ENCODE data around the gene PARS2. TPM values are rescaled to one million over a fixed set of nuclear protein-coding genes. Genes with fewer than 3 reads are reported as not detected.
A peak's percentile ranks its signal among the peaks of the same experiment; 100 is the strongest.

Gene PARS2
- polyA plus RNA-seq (2011; rRNA removed) (2.3 and 3.7 TPM in 2 replicates), polyA plus RNA-seq (2017; fragmentation: RNase III; extraction: RNeasy Plus Mini Kit Qiagen cat#74134 plus additional on column Dnase treatment) (2.8 to 2.9 TPM (median 2.9 TPM) in 3 replicates), polyA minus RNA-seq (2011; rRNA and poly(A)+ RNA removed) (6.2 and 7.4 TPM in 2 replicates)
- polyA plus RNA-seq (2012; cell fraction: cytosol; rRNA removed): 1.2 and 1.6 TPM in 2 replicates
- 1.2 and 1.5 TPM in 2 replicates for polyA plus RNA-seq (2012; cell fraction: nucleus; rRNA removed)

DNA sequence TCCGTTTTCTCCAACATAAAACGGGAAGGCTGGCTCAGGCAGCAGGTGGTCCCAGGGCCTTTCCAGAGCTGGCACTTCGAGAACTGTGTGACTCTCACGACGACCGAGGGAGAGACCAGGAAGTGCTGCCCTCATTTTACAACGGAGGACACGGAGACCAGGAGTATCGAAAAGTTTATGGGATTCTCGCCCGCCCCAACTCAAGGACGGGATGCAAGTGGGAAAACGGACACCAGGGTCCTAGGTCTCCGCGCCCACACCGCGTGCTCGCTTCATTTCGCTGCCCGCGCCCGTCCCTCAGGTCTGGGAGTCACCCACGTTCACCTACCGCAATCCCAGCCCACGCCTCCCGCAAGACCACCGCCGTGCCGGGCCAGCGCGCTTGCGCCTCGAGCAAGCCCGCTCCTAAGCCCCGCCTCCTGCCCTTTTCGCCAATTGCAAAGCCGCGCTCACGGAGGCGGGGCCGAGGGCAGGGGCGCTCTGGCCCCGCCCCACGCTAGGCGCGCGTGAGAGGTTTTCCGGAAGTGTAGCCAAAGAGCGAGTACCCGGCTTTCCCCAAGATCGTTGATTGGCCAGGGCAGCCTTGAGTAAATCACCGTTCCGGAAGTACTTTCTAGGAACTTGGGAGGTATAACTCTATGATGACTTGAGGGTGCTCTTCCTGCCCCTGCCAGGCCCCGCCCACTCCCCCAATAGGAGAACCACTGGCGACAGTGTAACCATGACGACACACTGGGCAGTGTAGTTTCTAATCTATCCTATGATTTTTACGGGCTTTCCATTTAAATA is at the start of gene PARS2:
Gene PARS2, minus strand, starts transcription at position 391 of the 789 bp plus-strand sequence. CDS start 5,362 bp downstream, outside the sequence.
- Histone ChIP-seq H3K27ac (peak within 1 kb of the TSS; percentile 81 to 89), H3K4me2 (peak within 1 kb of the TSS; percentile 88), H3K4me3 (peak within 1 kb of the TSS; percentile 70), H3K9me3 (no peaks in the 10 kb centered on the region), H3K4me1 (no peaks in the 10 kb centered on the region)
- ChIA-PET POLR2A (no interaction called here), CTCF (interaction anchor here (1.0 kb wide), 1 partner anchor 9 kb away, joined by 3 read pairs; no protein-coding TSS in a partner anchor)
- TF ChIP-seq JUN (IDR thresholded peaks at IDR 0.05) (peak; percentile 26 to 39; a peak in 2 of 5 replicates), CBX8 (IDR thresholded peaks at IDR 0.05) (no peak), MAFK (IDR thresholded peaks at IDR 0.05; ENCODE audit: partially characterized antibody) (no peak), MYC (IDR thresholded peaks at IDR 0.05; ENCODE audit: borderline replicate concordance, low read length) (0 out of 2 replicates have a peak, but pooled peaks have one; percentile 28), PHF8 (IDR thresholded peaks at IDR 0.05; ENCODE audit: borderline replicate concordance, low read depth) (peak; percentile 61; the same call in 1 of the 2 replicates), CEBPB (IDR thresholded peaks at IDR 0.05) (peak in 1 of 2 experiments; percentile 9; a peak in 1 of 4 replicates), ZSCAN20 (CRISPR knock-in tag; IDR thresholded peaks at IDR 0.05) (no peak), POLR2A (IDR thresholded peaks at IDR 0.05; ENCODE audit: low read length) (peak; percentile 84)
- TF ChIP-seq, protein P1, sequence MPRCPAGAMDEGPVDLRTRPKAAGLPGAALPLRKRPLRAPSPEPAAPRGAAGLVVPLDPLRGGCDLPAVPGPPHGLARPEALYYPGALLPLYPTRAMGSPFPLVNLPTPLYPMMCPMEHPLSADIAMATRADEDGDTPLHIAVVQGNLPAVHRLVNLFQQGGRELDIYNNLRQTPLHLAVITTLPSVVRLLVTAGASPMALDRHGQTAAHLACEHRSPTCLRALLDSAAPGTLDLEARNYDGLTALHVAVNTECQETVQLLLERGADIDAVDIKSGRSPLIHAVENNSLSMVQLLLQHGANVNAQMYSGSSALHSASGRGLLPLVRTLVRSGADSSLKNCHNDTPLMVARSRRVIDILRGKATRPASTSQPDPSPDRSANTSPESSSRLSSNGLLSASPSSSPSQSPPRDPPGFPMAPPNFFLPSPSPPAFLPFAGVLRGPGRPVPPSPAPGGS (IDR thresholded peaks at IDR 0.05): peak; percentile 72; the same call in 1 of the 3 replicates
- TF ChIP-seq, protein P2, sequence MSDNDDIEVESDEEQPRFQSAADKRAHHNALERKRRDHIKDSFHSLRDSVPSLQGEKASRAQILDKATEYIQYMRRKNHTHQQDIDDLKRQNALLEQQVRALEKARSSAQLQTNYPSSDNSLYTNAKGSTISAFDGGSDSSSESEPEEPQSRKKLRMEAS (IDR thresholded peaks at IDR 0.05): peak; percentile 72
- DNase-seq (ENCODE audit: low read depth in 1 of 2, low spot score in 1 of 2) (peak; percentile 90 to 98), ATAC-seq (peak; percentile 91 to 97), FAIRE-seq (no peak)
- WGBS (ENCODE audit: missing lambda C conversion rate): 3% methylated on average over 16 of the region's 57 CpGs

DNA sequence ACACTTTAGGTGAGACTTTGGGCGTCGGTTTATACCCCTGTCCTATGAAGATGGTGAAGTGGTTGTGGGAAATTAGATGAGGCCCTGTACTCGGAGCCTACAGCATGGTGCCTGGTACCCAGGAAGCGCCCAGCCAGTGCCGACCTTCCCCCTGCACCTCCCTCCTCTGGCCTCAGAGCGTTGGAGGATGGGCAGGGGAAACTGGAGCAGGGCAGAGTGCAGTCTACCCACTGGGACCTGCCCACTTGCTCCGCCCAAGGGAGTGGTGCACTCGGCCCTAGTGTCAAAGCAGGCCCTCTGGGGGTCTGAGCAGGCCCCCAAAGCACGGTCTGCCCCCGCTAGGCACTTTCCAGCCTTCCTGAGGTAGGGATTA is 49.8 kb upstream of the PARS2 start:
- CTCF ChIA-PET: interaction anchor here (1.4 kb wide), 1 partner anchor 19 kb away, joined by 3 read pairs; no protein-coding TSS in a partner anchor
- WGBS (ENCODE audit: missing lambda C conversion rate): 61% methylated on average over 8 of the region's 10 CpGs
- POLR2A ChIA-PET: no interaction called here
- DNase-seq (ENCODE audit: low read depth in 1 of 2, low spot score in 1 of 2) (no peak), ATAC-seq (no peak), FAIRE-seq (no peak)
- Histone ChIP-seq H3K4me1 (peaks cover 10% of the 10 kb centered on the region), H3K4me3 (no peak overlapping the region), H3K9me3 (no peaks in the 10 kb centered on the region), H3K27ac (no peak overlapping the region), H3K4me2 (no peak overlapping the region)
- TF ChIP-seq NPAS2 (CRISPR knock-in tag; IDR thresholded peaks at IDR 0.05; ENCODE audit: borderline replicate concordance) (no peak), HDAC2 (IDR thresholded peaks at IDR 0.05) (no peak), RNF2 (IDR thresholded peaks at IDR 0.05; ENCODE audit: borderline replicate concordance, low read depth) (no peak), RFX5 (IDR thresholded peaks at IDR 0.05) (no peak), ZFP36 (IDR thresholded peaks at IDR 0.05; ENCODE audit: borderline replicate concordance, partially characterized antibody) (no peak)
- TF ChIP-seq, protein P3, sequence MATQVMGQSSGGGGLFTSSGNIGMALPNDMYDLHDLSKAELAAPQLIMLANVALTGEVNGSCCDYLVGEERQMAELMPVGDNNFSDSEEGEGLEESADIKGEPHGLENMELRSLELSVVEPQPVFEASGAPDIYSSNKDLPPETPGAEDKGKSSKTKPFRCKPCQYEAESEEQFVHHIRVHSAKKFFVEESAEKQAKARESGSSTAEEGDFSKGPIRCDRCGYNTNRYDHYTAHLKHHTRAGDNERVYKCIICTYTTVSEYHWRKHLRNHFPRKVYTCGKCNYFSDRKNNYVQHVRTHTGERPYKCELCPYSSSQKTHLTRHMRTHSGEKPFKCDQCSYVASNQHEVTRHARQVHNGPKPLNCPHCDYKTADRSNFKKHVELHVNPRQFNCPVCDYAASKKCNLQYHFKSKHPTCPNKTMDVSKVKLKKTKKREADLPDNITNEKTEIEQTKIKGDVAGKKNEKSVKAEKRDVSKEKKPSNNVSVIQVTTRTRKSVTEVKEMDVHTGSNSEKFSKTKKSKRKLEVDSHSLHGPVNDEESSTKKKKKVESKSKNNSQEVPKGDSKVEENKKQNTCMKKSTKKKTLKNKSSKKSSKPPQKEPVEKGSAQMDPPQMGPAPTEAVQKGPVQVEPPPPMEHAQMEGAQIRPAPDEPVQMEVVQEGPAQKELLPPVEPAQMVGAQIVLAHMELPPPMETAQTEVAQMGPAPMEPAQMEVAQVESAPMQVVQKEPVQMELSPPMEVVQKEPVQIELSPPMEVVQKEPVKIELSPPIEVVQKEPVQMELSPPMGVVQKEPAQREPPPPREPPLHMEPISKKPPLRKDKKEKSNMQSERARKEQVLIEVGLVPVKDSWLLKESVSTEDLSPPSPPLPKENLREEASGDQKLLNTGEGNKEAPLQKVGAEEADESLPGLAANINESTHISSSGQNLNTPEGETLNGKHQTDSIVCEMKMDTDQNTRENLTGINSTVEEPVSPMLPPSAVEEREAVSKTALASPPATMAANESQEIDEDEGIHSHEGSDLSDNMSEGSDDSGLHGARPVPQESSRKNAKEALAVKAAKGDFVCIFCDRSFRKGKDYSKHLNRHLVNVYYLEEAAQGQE (IDR thresholded peaks at IDR 0.05): no peak

Data from A549 (cell line).